H1 (cell line): ENCODE results near the gene THBD. TPM values are rescaled to one million over a fixed set of nuclear protein-coding genes. Genes with fewer than 3 reads are reported as not detected.

Source experiments
- CTCF ChIA-PET: fragments of 300-600 bp; sonication (Branson Sonifier 250); formaldehyde crosslinking; loops from one replicate; lab custom pipeline; 2021; ENCODE audit not compliant: partially characterized antibody; lab: Charles Lee
- POLR2A ChIA-PET: fragments of 300-600 bp; sonication (Branson Sonifier 250); formaldehyde crosslinking; loops from one replicate; lab custom pipeline; 2021; ENCODE audit warnings: inconsistent platforms; ENCODE audit not compliant: partially characterized antibody; lab: Charles Lee
- DNase-seq, 2 experiments: peaks; one replicate each; pipeline versions ENCODE4 v3.0.0 to v3.0.0-alpha.2; 2010 to 2022; ENCODE audit warnings: low spot score in 2 of 2, low read depth in 1 of 2, mixed read lengths in 1 of 2
- FAIRE-seq: peaks from 2 replicates; lab custom pipeline; 2011; peaks lifted over from hg19 to GRCh38; lab: Jason Lieb, UNC
- H2AFZ ChIP-seq: 2 replicates; pipeline ENCODE4 v1.8.1; 2012; ENCODE audit warnings: low read length, inconsistent platforms
- H2AK5ac ChIP-seq: 2 replicates; pipeline ENCODE4 v1.6.1; 2013; ENCODE audit warnings: low read depth, low read length
- H2BK120ac ChIP-seq: replicated peaks from 2 replicates; pipeline ENCODE3; 2013; ENCODE audit warnings: low read depth, low read length, inconsistent platforms
- H2BK12ac ChIP-seq: 2 replicates; pipeline ENCODE4 v1.6.1; 2013; ENCODE audit warnings: low read depth, low read length
- H2BK15ac ChIP-seq: 2 replicates; pipeline ENCODE4 v1.6.1; 2013; ENCODE audit warnings: low read length
- H2BK20ac ChIP-seq: 2 replicates; pipeline ENCODE4 v1.6.1; 2013; ENCODE audit warnings: low read length
- H2BK5ac ChIP-seq: 2 replicates; pipeline ENCODE4 v1.6.1; 2013; ENCODE audit warnings: low read depth, low read length
- H3K14ac ChIP-seq: 2 replicates; pipeline ENCODE4 v1.6.1; 2013; ENCODE audit warnings: inconsistent platforms; ENCODE audit not compliant: insufficient read length
- H3K18ac ChIP-seq: 2 replicates; pipeline ENCODE4 v1.6.1; 2013; ENCODE audit warnings: low read length; ENCODE audit errors: extremely low read depth
- H3K23ac ChIP-seq: 2 replicates; pipeline ENCODE4 v1.6.1; 2013; ENCODE audit warnings: inconsistent platforms; ENCODE audit not compliant: insufficient read length
- H3K23me2 ChIP-seq: 2 replicates; pipeline ENCODE4 v1.6.1; 2013; ENCODE audit warnings: low read depth, low read length
- H3K27ac ChIP-seq: 2 replicates; pipeline ENCODE4 v1.6.1; 2011; ENCODE audit warnings: low read depth, low read length, inconsistent platforms
- H3K27me3 ChIP-seq, 4 experiments: replicated peaks in 1 of 4; 1 replicate in 1 of 4; 2 replicates in 3 of 4; pipeline versions ENCODE4 v1.6.1 to v1.8.1; 2011 to 2013; ENCODE audit warnings: low read length in 3 of 4, mild to moderate bottlenecking in 3 of 4, inconsistent platforms in 2 of 4, mixed read lengths in 2 of 4, moderate library complexity in 1 of 4; ENCODE audit not compliant: control insufficient read depth in 3 of 4, insufficient read depth in 3 of 4; ENCODE audit errors: extremely low read depth in 1 of 4
- H3K36me3 ChIP-seq, 4 experiments: 2 replicates each; pipeline versions ENCODE4 v1.6.1 to v1.8.1; 2011 to 2013; ENCODE audit warnings: mild to moderate bottlenecking in 4 of 4, low read length in 3 of 4, moderate library complexity in 2 of 4, control low read depth in 1 of 4, inconsistent platforms in 1 of 4; ENCODE audit not compliant: insufficient read depth in 4 of 4, control insufficient read depth in 2 of 4
- H3K4ac ChIP-seq: replicated peaks from 2 replicates; pipeline ENCODE3; 2013; ENCODE audit warnings: low read length, low read depth, mixed read lengths, inconsistent platforms; ENCODE audit not compliant: insufficient read length
- H3K4me1 ChIP-seq, 4 experiments: replicated peaks in 1 of 4; 1 replicate in 1 of 4; 2 replicates in 3 of 4; pipeline versions ENCODE4 v1.6.1 to v1.8.1; 2011 to 2013; ENCODE audit warnings: low read length in 3 of 4, inconsistent platforms in 2 of 4, mixed read lengths in 1 of 4; ENCODE audit not compliant: insufficient read depth in 4 of 4, control insufficient read depth in 3 of 4
- H3K4me2 ChIP-seq, 2 experiments: 2 replicates each; pipeline versions ENCODE4 v1.6.1 to v1.8.1; 2011 to 2013; ENCODE audit warnings: low read depth in 2 of 2, low read length in 2 of 2, control low read depth in 1 of 2, inconsistent platforms in 1 of 2, mild to moderate bottlenecking in 1 of 2; ENCODE audit not compliant: insufficient read depth in 1 of 2
- H3K4me3 ChIP-seq, 4 experiments: fragments of 200-600, 300-600 bp in 1 of 4; sonication (generic), shearing (Covaris generic), sonication (Bioruptor Twin) in 1 of 4; 2 replicates each; pipeline versions ENCODE4 v1.5.1 to v1.8.1; 2011 to 2016; ENCODE audit warnings: low read length in 4 of 4, low read depth in 3 of 4, control low read depth in 2 of 4, inconsistent platforms in 2 of 4, mild to moderate bottlenecking in 2 of 4, mixed read lengths in 1 of 4, moderate library complexity in 1 of 4; ENCODE audit not compliant: insufficient read depth in 2 of 4; ENCODE audit errors: extremely low read depth in 1 of 4
- H3K56ac ChIP-seq: replicated peaks from 2 replicates; pipeline ENCODE3; 2013; ENCODE audit warnings: low read depth, mild to moderate bottlenecking, mixed read lengths, low read length, inconsistent platforms; ENCODE audit not compliant: insufficient read length
- H3K79me1 ChIP-seq: 2 replicates; pipeline ENCODE4 v1.6.1; 2013; ENCODE audit warnings: low read depth, low read length, control low read depth
- H3K79me2 ChIP-seq, 2 experiments: 2 replicates each; pipeline versions ENCODE4 v1.6.1 to v1.8.1; 2012 to 2013; ENCODE audit warnings: low read length in 2 of 2, mild to moderate bottlenecking in 2 of 2, inconsistent platforms in 1 of 2; ENCODE audit not compliant: insufficient read depth in 2 of 2, control insufficient read depth in 1 of 2
- H3K9ac ChIP-seq, 4 experiments: replicated peaks in 1 of 4; 1 replicate in 1 of 4; 2 replicates in 3 of 4; pipeline versions ENCODE4 v1.6.1 to v1.8.1; 2011 to 2013; ENCODE audit warnings: low read depth in 3 of 4, low read length in 3 of 4, control low read depth in 2 of 4, mild to moderate bottlenecking in 2 of 4, moderate library complexity in 2 of 4, inconsistent platforms in 1 of 4; ENCODE audit errors: extremely low read depth in 1 of 4
- H3K9me3 ChIP-seq, 2 experiments: 2 replicates each; pipeline versions ENCODE4 v1.6.1 to v1.8.1; 2012 to 2013; ENCODE audit warnings: mild to moderate bottlenecking in 2 of 2, moderate library complexity in 2 of 2, control low read depth in 1 of 2, inconsistent platforms in 1 of 2, low read depth in 1 of 2, low read length in 1 of 2, mixed read lengths in 1 of 2; ENCODE audit not compliant: insufficient read depth in 2 of 2
- H4K20me1 ChIP-seq, 2 experiments: replicated peaks in 1 of 2; 2 replicates each; pipeline versions ENCODE3 to v1.8.1; 2011 to 2013; ENCODE audit warnings: inconsistent platforms in 2 of 2, low read length in 2 of 2, mild to moderate bottlenecking in 1 of 2; ENCODE audit not compliant: insufficient read depth in 2 of 2, control insufficient read depth in 1 of 2
- H4K5ac ChIP-seq: 2 replicates; pipeline ENCODE4 v1.6.1; 2013; ENCODE audit warnings: low read length, low read depth, mixed read lengths, inconsistent platforms; ENCODE audit not compliant: insufficient read length
- H4K8ac ChIP-seq: 2 replicates; pipeline ENCODE4 v1.8.0; 2013; ENCODE audit warnings: mild to moderate bottlenecking, moderate library complexity, low read length, inconsistent platforms; ENCODE audit not compliant: insufficient read depth; ENCODE audit errors: extremely low read depth
- H4K91ac ChIP-seq: replicated peaks from 2 replicates; pipeline ENCODE3; 2013; ENCODE audit warnings: low read length, mixed read lengths, inconsistent platforms; ENCODE audit not compliant: insufficient read length
- CHD1 ChIP-seq: IDR thresholded peaks from 2 replicates; pipeline ENCODE4 v1.6.1; 2012; ENCODE audit warnings: low read depth, low read length, improper control_type of control experiment
- FOSL1 ChIP-seq: IDR thresholded peaks from 2 replicates; pipeline ENCODE4 v1.6.1; 2011; ENCODE audit warnings: mild to moderate bottlenecking, low read depth, low read length, moderate library complexity; ENCODE audit not compliant: insufficient read depth
- GABPA ChIP-seq: IDR thresholded peaks from 2 replicates; pipeline ENCODE4 v1.6.1; 2011; ENCODE audit warnings: mild to moderate bottlenecking, low read length, moderate library complexity, borderline replicate concordance; ENCODE audit not compliant: insufficient read depth
- JUN ChIP-seq: IDR thresholded peaks from 2 replicates; pipeline ENCODE4 v1.6.1; 2011; ENCODE audit warnings: low read depth, mild to moderate bottlenecking, improper control_type of control experiment, low read length
- RFX5 ChIP-seq: IDR thresholded peaks from 2 replicates; pipeline ENCODE4 v1.6.1; 2011; ENCODE audit warnings: low read depth, low read length, improper control_type of control experiment, borderline replicate concordance
- WGBS, 2 experiments: shearing (Covaris generic) in 1 of 2; methylation state at CpG; one replicate each; pipeline versions ENCODE4 v1.1.6 to v1.1.7; 2013 to 2015; ENCODE audit warnings: low lambda C conversion rate in 2 of 2, mixed read lengths in 2 of 2, inconsistent platforms in 1 of 2, low coverage in 1 of 2, missing lambda C conversion rate in 1 of 2; ENCODE audit not compliant: insufficient replicate concordance in 2 of 2, insufficient coverage in 1 of 2, insufficient read length in 1 of 2; ENCODE audit errors: extremely low coverage in 1 of 2, missing lambda C conversion rate in 1 of 2; 5-methylcytosine and 5-hydroxymethylcytosine counted together
- polyA plus RNA-seq, 7 experiments: library from polyadenylated mRNA; depleted of rRNA in 3 of 7; stranded (reverse) in 5 of 7; unstranded in 2 of 7; fragments of >200 nt in 5 of 7; fragments of 200-250 nt in 2 of 7; gene quantifications; 1 replicate in 5 of 7; 2 replicates in 1 of 7; 4 replicates in 1 of 7; pipeline versions ENCODE4 v1.2.1 to v1.2.3, GENCODE V29; 2011 to 2013; ENCODE audit warnings: missing spikeins in 2 of 7, mixed read lengths in 2 of 7
- total RNA-seq: library from RNA; stranded (reverse); fragmentation: NEBNext Ultra II Directional; extraction: Animal tissue kit (Norgen Biotek cat#: 25700); gene quantifications from 2 replicates; pipeline ENCODE4 v1.2.1, GENCODE V29; 2021
- TF ChIP-seq, protein P1 (sequence below), 3 experiments: IDR thresholded peaks; 1 replicate in 2 of 3; 2 replicates in 1 of 3; pipeline versions ENCODE4 v1.5.1 to v1.6.1; 2011; ENCODE audit warnings: low read length in 3 of 3, mild to moderate bottlenecking in 3 of 3, inconsistent platforms in 2 of 3, low read depth in 1 of 3, moderate library complexity in 1 of 3; ENCODE audit not compliant: insufficient read depth in 1 of 3; ENCODE audit errors: control extremely low read depth in 1 of 3
- TF ChIP-seq, protein P2 (sequence below): IDR thresholded peaks from 2 replicates; pipeline ENCODE4 v1.6.1; 2012; ENCODE audit warnings: low read length, inconsistent platforms

THBD gene
- total and polyA plus RNA-seq, 2 of the 8 experiments (the other 6 are each of a cell fraction or from before 2014, with no cell fraction given) = 0.21 to 0.43 TPM

DNA sequence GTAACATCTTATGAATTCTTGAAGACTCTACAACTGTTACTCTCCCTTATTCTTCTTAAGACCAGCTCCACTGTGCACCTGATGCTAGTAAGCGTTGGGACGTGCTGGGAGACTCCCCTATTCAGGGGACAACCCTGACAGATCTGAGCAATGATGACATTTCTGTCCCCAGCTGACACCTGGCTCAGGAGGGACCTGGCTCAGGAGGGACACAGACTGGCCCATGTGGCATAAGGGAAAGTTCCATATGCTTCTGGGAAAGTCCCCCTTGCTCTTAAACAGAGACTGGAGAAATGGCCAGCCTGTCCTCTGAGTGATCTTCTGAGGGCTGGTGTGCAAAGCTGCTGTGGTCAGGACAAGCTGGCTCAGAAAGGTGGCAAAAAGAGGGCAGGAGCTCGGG is 46.6 kb upstream of the THBD start:
- no peaks in the 10 kb centered on the region for H3K36me3 ChIP-seq
- H2BK12ac ChIP-seq = no peak overlapping the region
- no peak overlapping the region for H2AFZ ChIP-seq
- no peak overlapping the region for H3K18ac ChIP-seq
- no peak overlapping the region for H3K23ac ChIP-seq
- peaks cover 0 to 4% (median 2%) of the 10 kb centered on the region in 4 experiments; a peak in 3 of 7 replicates for H3K4me1 ChIP-seq
- no peak overlapping the region for H4K8ac ChIP-seq
- H2BK120ac ChIP-seq = no peak overlapping the region
- H3K27ac ChIP-seq = no peak overlapping the region
- H3K9me3 ChIP-seq = no peaks in the 10 kb centered on the region
- no peak overlapping the region for H3K9ac ChIP-seq
- no peak overlapping the region for H3K14ac ChIP-seq
- FAIRE-seq = no peak
- H2AK5ac ChIP-seq = no peak overlapping the region
- no peak overlapping the region for H2BK5ac ChIP-seq
- CTCF ChIA-PET = interaction anchor here (0.6 to 3.1 kb wide), 8 partner anchors 10 to 960 kb away, joined by 3 to 15 read pairs (median 4); partner anchors contain the start of gene CD93
- no peaks in the 10 kb centered on the region for H3K79me2 ChIP-seq
- no peak overlapping the region for H3K56ac ChIP-seq
- H3K79me1 ChIP-seq = no peaks in the 10 kb centered on the region
- no peak overlapping the region for H3K4ac ChIP-seq
- 87% methylated on average over 3 of the region's 3 CpGs; no CpG with 5 or more reads in 1 of the 2 experiments for WGBS, 2 experiments
- H3K23me2 ChIP-seq = no peaks in the 10 kb centered on the region
- H4K5ac ChIP-seq = no peak overlapping the region
- no peak overlapping the region for H3K4me2 ChIP-seq
- no peak overlapping the region for H3K4me3 ChIP-seq
- no peak overlapping the region for H4K91ac ChIP-seq
- TF ChIP-seq, protein P1, sequence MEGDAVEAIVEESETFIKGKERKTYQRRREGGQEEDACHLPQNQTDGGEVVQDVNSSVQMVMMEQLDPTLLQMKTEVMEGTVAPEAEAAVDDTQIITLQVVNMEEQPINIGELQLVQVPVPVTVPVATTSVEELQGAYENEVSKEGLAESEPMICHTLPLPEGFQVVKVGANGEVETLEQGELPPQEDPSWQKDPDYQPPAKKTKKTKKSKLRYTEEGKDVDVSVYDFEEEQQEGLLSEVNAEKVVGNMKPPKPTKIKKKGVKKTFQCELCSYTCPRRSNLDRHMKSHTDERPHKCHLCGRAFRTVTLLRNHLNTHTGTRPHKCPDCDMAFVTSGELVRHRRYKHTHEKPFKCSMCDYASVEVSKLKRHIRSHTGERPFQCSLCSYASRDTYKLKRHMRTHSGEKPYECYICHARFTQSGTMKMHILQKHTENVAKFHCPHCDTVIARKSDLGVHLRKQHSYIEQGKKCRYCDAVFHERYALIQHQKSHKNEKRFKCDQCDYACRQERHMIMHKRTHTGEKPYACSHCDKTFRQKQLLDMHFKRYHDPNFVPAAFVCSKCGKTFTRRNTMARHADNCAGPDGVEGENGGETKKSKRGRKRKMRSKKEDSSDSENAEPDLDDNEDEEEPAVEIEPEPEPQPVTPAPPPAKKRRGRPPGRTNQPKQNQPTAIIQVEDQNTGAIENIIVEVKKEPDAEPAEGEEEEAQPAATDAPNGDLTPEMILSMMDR (IDR thresholded peaks at IDR 0.05; ENCODE audit: control extremely low read depth in 1 of 3, insufficient read depth in 1 of 3, low read depth in 1 of 3, low read length in 3 of 3) = no peak
- TF ChIP-seq RFX5 (no peak), FOSL1 (no peak), CHD1 (no peak), JUN (no peak), GABPA (no peak)
- TF ChIP-seq, protein P2, sequence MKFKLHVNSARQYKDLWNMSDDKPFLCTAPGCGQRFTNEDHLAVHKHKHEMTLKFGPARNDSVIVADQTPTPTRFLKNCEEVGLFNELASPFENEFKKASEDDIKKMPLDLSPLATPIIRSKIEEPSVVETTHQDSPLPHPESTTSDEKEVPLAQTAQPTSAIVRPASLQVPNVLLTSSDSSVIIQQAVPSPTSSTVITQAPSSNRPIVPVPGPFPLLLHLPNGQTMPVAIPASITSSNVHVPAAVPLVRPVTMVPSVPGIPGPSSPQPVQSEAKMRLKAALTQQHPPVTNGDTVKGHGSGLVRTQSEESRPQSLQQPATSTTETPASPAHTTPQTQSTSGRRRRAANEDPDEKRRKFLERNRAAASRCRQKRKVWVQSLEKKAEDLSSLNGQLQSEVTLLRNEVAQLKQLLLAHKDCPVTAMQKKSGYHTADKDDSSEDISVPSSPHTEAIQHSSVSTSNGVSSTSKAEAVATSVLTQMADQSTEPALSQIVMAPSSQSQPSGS = no peak
- H3K27me3 ChIP-seq = no peaks in the 10 kb centered on the region
- POLR2A ChIA-PET = no interaction called here
- H2BK15ac ChIP-seq = no peak overlapping the region
- no peak for DNase-seq
- no peak overlapping the region for H2BK20ac ChIP-seq
- H4K20me1 ChIP-seq = no peaks in the 10 kb centered on the region
